ENCODE results near the gene RFTN1.

Gene RFTN1

GRCh38 chr3:16528106-16528505 is 14.6 kb upstream of the RFTN1 start:
- no peak for DNase-seq (ENCODE audit: low spot score)

- DNase-seq (ENCODE audit: low spot score): no peak
Measured at GRCh38 chr3:16524196-16524595, 10.7 kb upstream of the RFTN1 start.

GRCh38 chr3:16523778-16524177 is 10.3 kb upstream of the RFTN1 start:
- no peak for DNase-seq (ENCODE audit: low spot score)

- DNase-seq (ENCODE audit: low spot score): no peak
Measured at GRCh38 chr3:16522834-16523233, 9.3 kb upstream of the RFTN1 start.

GRCh38 chr3:16520970-16521881 is 7.7 kb upstream of the RFTN1 start:
- no peak for DNase-seq (ENCODE audit: low spot score)

GRCh38 chr3:16520241-16520969 is 6.9 kb upstream of the RFTN1 start:
- no peak for DNase-seq (ENCODE audit: low spot score)

GRCh38 chr3:16516695-16517481 is 3.4 kb upstream of the RFTN1 start:
- DNase-seq (ENCODE audit: low spot score): peak; percentile 73

- DNase-seq (ENCODE audit: low spot score): no peak
Measured at GRCh38 chr3:16515885-16516420, 2.5 kb upstream of the RFTN1 start.

- no peak for DNase-seq (ENCODE audit: low spot score)
Measured at GRCh38 chr3:16514755-16515353, 1.4 kb upstream of the RFTN1 start.

- DNase-seq (ENCODE audit: low spot score): no peak
Measured at GRCh38 chr3:16514021-16514700, 662 bp upstream of the RFTN1 start.

- DNase-seq (ENCODE audit: low spot score): peak; percentile 57
Measured at GRCh38 chr3:16512435-16513140, 911 bp downstream of the RFTN1 start.

- DNase-seq (ENCODE audit: low spot score): peak; percentile 70
Measured at GRCh38 chr3:16511681-16512434, 1.6 kb downstream of the RFTN1 start.

- no peak for DNase-seq (ENCODE audit: low spot score)
Measured at GRCh38 chr3:16510620-16511319, 2.7 kb downstream of the RFTN1 start.

GRCh38 chr3:16509721-16510619 is 3.5 kb downstream of the RFTN1 start:
- DNase-seq (ENCODE audit: low spot score): no peak

GRCh38 chr3:16508591-16508995 is 4.9 kb downstream of the RFTN1 start:
- peak; percentile 46 for DNase-seq (ENCODE audit: low spot score)

- no peak for DNase-seq (ENCODE audit: low spot score)
Measured at GRCh38 chr3:16508243-16508578, 5.3 kb downstream of the RFTN1 start.

- DNase-seq (ENCODE audit: low spot score): no peak
Measured at GRCh38 chr3:16507578-16508242, 5.8 kb downstream of the RFTN1 start.
